ENCODE data around the gene PDE6G. TPM values are rescaled to one million over a fixed set of nuclear protein-coding genes. Genes with fewer than 3 reads are reported as not detected.

The PDE6G gene
- total RNA-seq, 1 donor from 2014 or later: 1.1 TPM

DNA sequence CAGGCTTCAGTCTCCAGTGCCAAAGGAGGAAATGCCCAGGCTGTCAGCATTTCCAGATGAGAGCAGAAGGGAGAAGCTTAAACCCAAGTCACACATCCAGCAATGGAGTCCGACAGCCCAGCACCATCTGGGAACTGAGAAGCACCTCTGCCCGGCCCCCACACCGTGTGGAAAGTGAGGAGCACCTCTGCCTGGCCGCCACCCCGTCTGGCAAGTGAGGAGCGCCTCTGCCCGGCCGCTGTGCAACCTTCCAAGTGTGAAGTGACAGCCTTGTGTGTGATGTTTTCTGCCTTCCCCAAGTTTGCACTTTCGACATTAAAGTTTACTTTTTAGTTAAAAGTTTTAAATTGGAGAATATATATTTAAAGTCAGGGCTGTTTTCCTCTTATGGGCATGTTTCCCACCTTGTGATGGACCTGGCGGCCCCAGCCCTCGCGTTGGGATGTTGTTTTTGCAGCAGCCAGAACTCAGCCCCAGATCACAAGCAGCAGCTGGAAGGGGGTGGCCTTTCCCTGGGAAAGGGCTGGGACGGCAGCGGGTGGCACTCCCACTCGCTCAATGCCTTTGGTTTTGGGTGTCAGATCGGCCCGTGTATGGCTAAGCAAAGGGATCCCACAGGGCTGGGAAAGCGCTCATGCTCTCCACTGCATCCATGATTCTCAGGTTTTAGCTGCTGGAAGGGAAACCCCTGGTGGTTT is 17.4 kb upstream of the PDE6G start:
- Mint-ChIP-seq H3K9me3 (ENCODE audit: unreplicated experiment) (no peaks in the 10 kb centered on the region), H3K36me3 (ENCODE audit: low read depth, unreplicated experiment) (peaks cover 17% of the 10 kb centered on the region), H3K27ac (ENCODE audit: unreplicated experiment) (no peak overlapping the region), H3K4me3 (ENCODE audit: unreplicated experiment) (no peak overlapping the region), H3K27me3 (ENCODE audit: unreplicated experiment) (peaks cover 5% of the 10 kb centered on the region), H3K4me1 (ENCODE audit: unreplicated experiment) (peaks cover 2% of the 10 kb centered on the region)
- DNase-seq (ENCODE audit: low spot score): no peak
- TF ChIP-seq, protein P1, sequence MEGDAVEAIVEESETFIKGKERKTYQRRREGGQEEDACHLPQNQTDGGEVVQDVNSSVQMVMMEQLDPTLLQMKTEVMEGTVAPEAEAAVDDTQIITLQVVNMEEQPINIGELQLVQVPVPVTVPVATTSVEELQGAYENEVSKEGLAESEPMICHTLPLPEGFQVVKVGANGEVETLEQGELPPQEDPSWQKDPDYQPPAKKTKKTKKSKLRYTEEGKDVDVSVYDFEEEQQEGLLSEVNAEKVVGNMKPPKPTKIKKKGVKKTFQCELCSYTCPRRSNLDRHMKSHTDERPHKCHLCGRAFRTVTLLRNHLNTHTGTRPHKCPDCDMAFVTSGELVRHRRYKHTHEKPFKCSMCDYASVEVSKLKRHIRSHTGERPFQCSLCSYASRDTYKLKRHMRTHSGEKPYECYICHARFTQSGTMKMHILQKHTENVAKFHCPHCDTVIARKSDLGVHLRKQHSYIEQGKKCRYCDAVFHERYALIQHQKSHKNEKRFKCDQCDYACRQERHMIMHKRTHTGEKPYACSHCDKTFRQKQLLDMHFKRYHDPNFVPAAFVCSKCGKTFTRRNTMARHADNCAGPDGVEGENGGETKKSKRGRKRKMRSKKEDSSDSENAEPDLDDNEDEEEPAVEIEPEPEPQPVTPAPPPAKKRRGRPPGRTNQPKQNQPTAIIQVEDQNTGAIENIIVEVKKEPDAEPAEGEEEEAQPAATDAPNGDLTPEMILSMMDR (IDR thresholded peaks at IDR 0.05; ENCODE audit: unreplicated experiment): no peak

DNA sequence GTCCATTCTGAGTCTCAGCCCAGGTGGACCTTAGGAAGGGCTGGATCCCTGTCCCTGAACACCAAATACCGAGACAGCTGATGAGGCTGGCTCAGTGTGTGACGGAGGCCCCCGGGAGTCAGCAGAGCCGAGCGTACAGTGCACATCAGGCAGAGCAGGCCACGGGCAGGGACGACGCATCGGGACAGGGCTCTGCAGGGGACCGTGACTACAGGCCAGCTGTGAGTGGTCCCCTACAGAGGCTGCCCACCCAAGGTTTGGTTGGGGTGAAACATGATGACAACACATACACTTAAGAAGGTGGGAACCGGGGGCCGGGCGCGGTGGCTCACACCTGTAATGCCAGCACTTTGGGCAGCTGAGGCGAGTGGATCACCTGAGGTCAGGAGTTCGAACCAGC is 16.6 kb upstream of the PDE6G start:
- no peak overlapping the region for H3K4me3 Mint-ChIP-seq (ENCODE audit: unreplicated experiment)
- no peak for DNase-seq (ENCODE audit: low spot score)
- no peaks in the 10 kb centered on the region for H3K9me3 Mint-ChIP-seq (ENCODE audit: unreplicated experiment)
- no peak overlapping the region for H3K27ac Mint-ChIP-seq (ENCODE audit: unreplicated experiment)
- H3K4me1 Mint-ChIP-seq (ENCODE audit: unreplicated experiment): peaks cover 7% of the 10 kb centered on the region
- peaks cover 23% of the 10 kb centered on the region for H3K36me3 Mint-ChIP-seq (ENCODE audit: low read depth, unreplicated experiment)
- H3K27me3 Mint-ChIP-seq (ENCODE audit: unreplicated experiment): peaks cover 10% of the 10 kb centered on the region
- TF ChIP-seq, protein P1 (IDR thresholded peaks at IDR 0.05; ENCODE audit: unreplicated experiment): no peak

DNA sequence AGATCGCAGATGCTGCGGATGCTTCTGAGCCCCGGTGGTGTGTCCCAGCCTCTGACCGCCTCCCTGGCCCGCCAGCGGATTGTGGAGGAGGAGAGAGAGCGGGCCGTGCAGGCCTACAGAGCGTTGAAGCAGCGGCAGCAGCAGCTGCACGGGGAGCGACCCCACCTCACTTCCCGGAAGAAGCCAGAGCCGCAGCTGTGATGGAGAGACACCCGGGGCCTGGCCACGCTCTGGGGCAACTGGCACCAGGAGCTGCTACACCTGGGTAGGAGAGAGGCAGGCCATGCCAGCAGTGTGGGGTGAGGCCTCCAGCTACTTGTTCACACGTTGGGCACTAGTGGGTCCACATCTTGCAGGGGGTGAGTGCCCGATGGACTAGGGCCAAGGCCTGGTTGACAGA is 16.2 kb upstream of the PDE6G start:
- Mint-ChIP-seq H3K9me3 (ENCODE audit: unreplicated experiment) (no peaks in the 10 kb centered on the region), H3K36me3 (ENCODE audit: low read depth, unreplicated experiment) (peaks cover 28% of the 10 kb centered on the region)
- no peak for DNase-seq (ENCODE audit: low spot score)

DNA sequence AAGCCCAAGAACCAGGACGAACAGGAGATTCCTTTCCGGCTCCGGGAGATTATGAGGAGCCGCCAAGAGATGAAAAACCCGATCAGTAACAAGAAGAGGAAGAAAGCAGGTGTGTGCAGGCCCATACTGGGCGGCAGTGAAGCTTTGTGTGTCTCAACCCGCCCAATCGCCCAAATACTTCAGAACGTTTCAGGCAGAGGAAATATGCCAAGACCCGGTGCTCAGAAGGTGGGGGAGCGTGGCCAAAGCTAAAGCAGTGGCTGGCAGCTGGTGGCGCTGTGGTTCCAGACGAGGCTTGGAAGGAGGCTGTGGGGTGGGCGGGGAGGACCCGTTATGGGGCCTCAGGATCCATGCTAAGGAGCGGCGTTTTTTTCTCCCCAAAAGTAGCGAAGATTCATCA is 11.4 kb upstream of the PDE6G start:
- Mint-ChIP-seq H3K4me1 (ENCODE audit: unreplicated experiment) (peaks cover 17% of the 10 kb centered on the region), H3K4me3 (ENCODE audit: unreplicated experiment) (peak overlapping the region; percentile 82), H3K9me3 (ENCODE audit: unreplicated experiment) (no peaks in the 10 kb centered on the region), H3K27me3 (ENCODE audit: unreplicated experiment) (peaks cover 10% of the 10 kb centered on the region), H3K27ac (ENCODE audit: unreplicated experiment) (peak overlapping the region; percentile 52), H3K36me3 (ENCODE audit: low read depth, unreplicated experiment) (peaks cover 31% of the 10 kb centered on the region)
- TF ChIP-seq, protein P1 (IDR thresholded peaks at IDR 0.05; ENCODE audit: unreplicated experiment): no peak
- DNase-seq (ENCODE audit: low spot score): no peak

More for the DNA sequence above, 16.2 kb upstream of the PDE6G start:
- Mint-ChIP-seq H3K4me3 (ENCODE audit: unreplicated experiment) (no peak overlapping the region), H3K4me1 (ENCODE audit: unreplicated experiment) (peaks cover 12% of the 10 kb centered on the region), H3K27ac (ENCODE audit: unreplicated experiment) (no peak overlapping the region), H3K27me3 (ENCODE audit: unreplicated experiment) (peaks cover 14% of the 10 kb centered on the region)
- TF ChIP-seq, protein P1 (IDR thresholded peaks at IDR 0.05; ENCODE audit: unreplicated experiment): no peak

DNA sequence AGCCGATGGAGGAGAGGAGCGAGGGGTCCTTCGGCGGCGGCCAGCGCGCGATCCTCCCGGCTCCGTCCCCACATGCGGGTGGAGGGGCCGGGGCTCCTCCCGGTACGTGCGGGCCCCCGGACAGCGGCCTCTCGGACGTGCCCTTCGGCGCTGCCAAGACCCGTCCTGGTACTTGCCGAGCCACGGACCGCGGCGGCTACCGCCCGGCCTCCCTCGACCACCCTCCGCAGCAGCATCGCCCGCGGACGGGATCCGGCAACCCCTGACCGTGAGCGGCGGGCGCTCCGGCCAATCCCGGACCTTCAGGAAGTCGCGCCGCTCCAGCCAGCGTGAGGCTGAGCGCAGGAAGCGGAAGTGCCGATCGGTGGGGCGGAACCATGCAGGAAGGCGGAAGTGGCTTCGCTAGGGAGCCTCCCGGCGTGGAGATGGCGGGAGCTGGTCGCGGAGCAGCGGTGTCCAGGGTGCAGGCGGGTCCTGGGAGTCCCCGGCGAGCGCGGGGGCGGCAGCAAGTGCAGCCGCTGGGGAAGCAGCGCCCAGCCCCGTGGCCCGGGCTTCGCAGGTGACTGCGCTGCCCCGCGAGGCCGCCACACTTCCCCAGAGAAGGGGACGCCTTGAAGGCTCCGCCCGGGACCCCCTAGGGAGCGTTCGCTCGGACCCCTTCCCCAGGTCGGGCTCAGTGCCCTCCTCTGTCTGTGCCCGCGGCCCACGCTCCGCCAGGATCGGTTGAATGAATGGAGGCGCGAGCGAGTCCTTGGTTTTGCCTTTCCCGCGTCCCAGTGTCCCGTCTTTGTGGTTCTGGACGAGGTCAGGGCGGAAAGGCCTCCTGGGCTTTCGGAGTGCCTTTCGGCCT is 10.2 kb upstream of the PDE6G start, which contains the start of the genes CCDC137 and OXLD1:
Gene CCDC137 (plus strand): TSS at position 396 of the 850 bp plus-strand sequence. CDS start 30 bp downstream, at position 426.
Gene OXLD1 (minus strand): TSS at position 264 of the 850 bp plus-strand sequence. CDS start 28 bp downstream, at position 236.
- TF ChIP-seq, protein P1 (IDR thresholded peaks at IDR 0.05; ENCODE audit: unreplicated experiment): no peak
- Mint-ChIP-seq H3K9me3 (ENCODE audit: unreplicated experiment) (no peaks in the 10 kb centered on the region), H3K27ac (ENCODE audit: unreplicated experiment) (peak within 1 kb of the TSS; percentile 98), H3K36me3 (ENCODE audit: low read depth, unreplicated experiment) (peaks cover 28% of the 10 kb centered on the region), H3K4me3 (ENCODE audit: unreplicated experiment) (peak within 1 kb of the TSS; percentile 94), H3K4me1 (ENCODE audit: unreplicated experiment) (peaks cover 17% of the 10 kb centered on the region), H3K27me3 (ENCODE audit: unreplicated experiment) (peaks cover 10% of the 10 kb centered on the region)
- DNase-seq (ENCODE audit: low spot score): peak; percentile 97

All from endothelial cell (in vitro differentiated cells).